Activated naive CD8-positive, alpha-beta T cell (primary cell): Measurements from ENCODE around the gene AFDN.

Experiments
- H3K27ac Mint-ChIP-seq: one replicate; pipeline ENCODE4 v1.8.0; 2021; ENCODE audit warnings: mixed read lengths
- H3K27me3 Mint-ChIP-seq: one replicate; pipeline ENCODE4 v1.8.0; 2021; ENCODE audit warnings: mixed read lengths
- H3K36me3 Mint-ChIP-seq: one replicate; pipeline ENCODE4 v1.8.0; 2021; ENCODE audit warnings: mixed read lengths
- H3K4me1 Mint-ChIP-seq: one replicate; pipeline ENCODE4 v1.8.0; 2021; ENCODE audit warnings: low read depth, mixed read lengths
- H3K4me3 Mint-ChIP-seq: one replicate; pipeline ENCODE4 v1.8.0; 2021; ENCODE audit warnings: mild to moderate bottlenecking, mixed read lengths
- H3K9me3 Mint-ChIP-seq: one replicate; pipeline ENCODE4 v1.8.0; 2021; ENCODE audit warnings: low read depth, mixed read lengths

AFDN gene

DNA sequence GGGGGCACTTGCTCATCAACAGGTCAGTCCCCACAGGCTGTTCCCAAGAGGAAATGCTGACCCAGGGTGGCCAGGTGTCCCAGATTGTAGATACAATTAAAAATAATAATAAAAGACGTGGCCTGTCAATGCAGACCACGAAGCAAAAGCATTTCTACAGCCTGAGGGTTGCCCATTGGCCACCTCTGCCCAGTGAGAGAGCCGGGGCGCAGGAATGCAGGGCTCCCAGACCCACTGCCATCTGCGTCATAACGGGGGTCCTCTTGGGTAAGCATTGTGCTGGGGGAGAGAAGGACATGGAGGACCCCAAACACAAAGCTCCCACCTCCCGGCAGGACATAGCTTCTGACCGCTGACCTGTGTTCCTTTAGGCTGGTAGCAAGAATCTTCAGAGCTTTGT lies 22.9 kb upstream of the AFDN start:
- H3K9me3 Mint-ChIP-seq, result no peaks in the 10 kb centered on the region
- no peak overlapping the region for H3K4me3 Mint-ChIP-seq
- no peak overlapping the region for H3K27ac Mint-ChIP-seq
- H3K27me3 Mint-ChIP-seq, result peaks cover 20% of the 10 kb centered on the region
- H3K4me1 Mint-ChIP-seq, result no peaks in the 10 kb centered on the region
- no peaks in the 10 kb centered on the region for H3K36me3 Mint-ChIP-seq

DNA sequence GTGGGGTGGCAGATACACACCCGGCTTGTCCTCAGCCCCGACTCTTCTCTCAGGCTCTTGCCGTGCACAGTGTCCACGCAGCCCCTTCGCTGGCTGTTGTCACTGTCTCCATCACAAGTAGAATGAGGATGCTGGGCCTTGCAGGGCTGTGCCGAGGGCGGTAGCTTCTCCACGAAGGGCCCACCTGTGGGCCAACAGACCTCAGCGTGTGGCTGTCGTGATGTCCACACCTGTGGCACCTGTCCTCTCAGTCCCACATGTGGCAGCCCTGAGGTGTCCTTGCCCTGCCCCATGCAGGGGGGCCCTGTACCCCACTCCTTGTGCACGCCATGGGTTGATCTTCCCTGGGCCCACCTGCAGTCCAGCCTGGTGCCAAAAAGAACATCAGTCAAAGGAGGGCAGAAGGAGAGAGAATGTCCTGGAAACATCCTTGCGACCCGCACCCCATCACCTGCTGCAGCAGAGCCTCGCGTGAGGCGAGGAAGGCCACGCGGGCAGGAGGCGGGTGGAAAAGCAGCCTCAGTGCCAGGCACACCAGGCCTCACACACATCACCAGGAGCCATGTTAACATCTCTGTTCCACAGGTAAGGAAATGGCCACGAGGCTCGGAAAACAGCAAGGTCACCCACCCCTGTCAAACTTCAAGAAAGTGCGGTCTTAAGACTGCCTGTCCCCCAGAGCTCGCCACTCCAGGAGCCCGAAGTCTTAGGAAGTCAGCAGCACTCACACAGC lies 22.3 kb upstream of the AFDN start:
- Mint-ChIP-seq H3K9me3 (no peaks in the 10 kb centered on the region), H3K36me3 (no peaks in the 10 kb centered on the region), H3K27ac (no peak overlapping the region), H3K4me1 (no peaks in the 10 kb centered on the region), H3K27me3 (peaks cover 23% of the 10 kb centered on the region), H3K4me3 (no peak overlapping the region)

DNA sequence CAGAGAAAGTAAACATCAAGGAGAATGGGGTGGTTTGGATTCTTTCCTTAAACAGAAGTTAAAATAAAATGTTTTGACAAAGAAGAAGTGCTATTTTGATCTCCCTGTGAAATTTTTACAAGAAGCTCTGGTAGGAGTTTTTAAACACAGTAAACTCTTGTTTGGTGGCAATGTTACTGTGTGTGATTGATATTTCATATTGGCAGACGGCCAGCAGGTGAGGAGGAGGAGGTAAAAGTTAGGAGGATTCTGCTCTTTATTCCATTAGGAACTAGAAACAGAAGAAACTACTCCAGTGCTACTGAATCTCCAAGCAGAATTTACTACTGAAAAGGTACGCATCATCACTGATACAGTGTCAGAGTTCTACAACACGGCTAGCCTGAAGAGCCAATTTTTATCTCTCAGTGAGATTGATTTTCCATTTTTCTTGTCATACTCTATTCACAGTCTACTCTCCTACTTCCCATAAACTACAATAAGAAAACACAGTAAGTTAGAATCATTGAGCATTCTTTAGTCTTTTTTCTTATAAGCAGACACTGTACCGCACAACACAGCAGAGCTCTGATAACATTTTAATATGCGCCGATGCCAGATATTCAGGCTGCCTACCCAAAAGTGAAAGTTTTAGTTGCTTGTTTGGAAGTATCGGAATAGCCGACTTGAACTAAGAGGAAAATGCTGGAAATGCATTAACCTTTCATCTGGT lies 21.2 kb upstream of the AFDN start:
- Mint-ChIP-seq H3K9me3 (no peaks in the 10 kb centered on the region), H3K36me3 (no peaks in the 10 kb centered on the region), H3K4me3 (no peak overlapping the region), H3K27me3 (peaks cover 21% of the 10 kb centered on the region), H3K4me1 (no peaks in the 10 kb centered on the region), H3K27ac (no peak overlapping the region)

DNA sequence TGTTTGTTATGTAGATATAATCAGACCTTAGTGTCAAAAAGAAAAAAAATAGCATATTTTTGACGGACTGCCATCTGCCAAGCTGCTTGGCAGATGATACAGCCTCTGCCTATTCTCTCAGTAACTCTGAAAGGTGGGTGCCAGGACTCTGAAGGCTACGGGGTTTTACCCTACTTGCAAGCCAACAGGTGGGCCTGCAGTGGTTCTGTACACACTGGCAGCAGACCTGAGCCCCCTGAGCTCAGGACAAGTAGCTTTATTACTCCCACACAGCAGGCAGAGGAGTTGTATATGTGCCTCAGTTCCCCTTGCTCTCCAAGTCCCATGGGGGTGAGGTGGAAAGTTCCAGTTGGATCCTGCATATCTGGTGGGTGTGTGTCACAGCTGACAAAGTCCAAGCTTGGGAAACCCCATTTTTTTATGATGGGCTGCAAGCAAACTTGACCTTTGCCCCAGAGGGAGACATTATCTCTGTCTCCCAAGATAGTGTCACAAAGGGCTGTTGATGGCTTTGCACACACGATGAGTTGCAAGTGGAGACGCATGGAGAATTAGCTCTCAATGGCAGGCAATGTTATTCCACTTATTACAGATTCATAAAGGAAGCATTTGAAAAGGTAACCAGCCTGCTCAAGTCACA lies 20.5 kb upstream of the AFDN start:
- peaks cover 23% of the 10 kb centered on the region for H3K27me3 Mint-ChIP-seq
- H3K36me3 Mint-ChIP-seq, result no peaks in the 10 kb centered on the region
- no peak overlapping the region for H3K4me3 Mint-ChIP-seq
- H3K9me3 Mint-ChIP-seq, result no peaks in the 10 kb centered on the region
- no peak overlapping the region for H3K27ac Mint-ChIP-seq
- no peaks in the 10 kb centered on the region for H3K4me1 Mint-ChIP-seq

DNA sequence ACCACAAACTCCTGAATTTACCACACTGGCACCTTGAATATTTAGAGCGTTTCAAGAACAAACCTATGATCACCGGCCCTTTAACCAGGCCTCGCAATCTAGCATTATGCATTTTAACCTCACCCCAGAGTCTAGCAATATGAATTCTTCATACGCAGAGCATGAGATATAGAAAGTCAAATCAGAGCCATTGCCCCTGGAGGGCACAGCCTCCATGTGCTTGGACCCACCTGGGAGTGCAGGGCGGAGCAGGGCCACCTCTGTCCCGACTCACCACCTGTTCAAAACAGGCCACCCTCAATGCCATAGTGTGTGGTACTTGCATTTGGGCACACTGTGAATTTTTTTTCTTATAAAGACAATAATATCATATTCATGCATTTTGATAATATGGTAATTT lies 19.5 kb upstream of the AFDN start:
- Mint-ChIP-seq H3K4me3 (no peak overlapping the region), H3K36me3 (no peaks in the 10 kb centered on the region), H3K9me3 (no peaks in the 10 kb centered on the region), H3K27ac (no peak overlapping the region), H3K27me3 (peaks cover 19% of the 10 kb centered on the region), H3K4me1 (no peaks in the 10 kb centered on the region)

DNA sequence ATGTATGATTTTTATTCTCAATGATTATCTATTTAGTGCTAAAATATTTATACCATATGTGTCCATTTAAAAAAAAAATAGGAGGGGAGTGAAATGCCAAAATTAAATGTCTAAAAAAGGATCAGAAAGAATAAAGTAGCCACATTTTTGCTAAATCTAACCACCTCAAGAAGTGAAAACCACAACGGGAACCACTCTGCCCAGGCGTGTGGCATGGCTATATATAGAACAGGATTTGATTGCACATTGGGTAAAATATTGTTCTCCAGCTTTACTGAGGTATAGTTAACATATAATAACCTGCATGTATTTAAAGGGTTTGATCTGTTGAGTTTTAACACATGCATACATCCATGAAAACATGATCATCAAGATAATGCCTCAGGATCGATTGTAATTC lies 19.0 kb upstream of the AFDN start:
- Mint-ChIP-seq H3K9me3 (no peaks in the 10 kb centered on the region), H3K36me3 (no peaks in the 10 kb centered on the region), H3K27me3 (peaks cover 16% of the 10 kb centered on the region), H3K4me3 (no peak overlapping the region), H3K27ac (no peak overlapping the region), H3K4me1 (no peaks in the 10 kb centered on the region)

DNA sequence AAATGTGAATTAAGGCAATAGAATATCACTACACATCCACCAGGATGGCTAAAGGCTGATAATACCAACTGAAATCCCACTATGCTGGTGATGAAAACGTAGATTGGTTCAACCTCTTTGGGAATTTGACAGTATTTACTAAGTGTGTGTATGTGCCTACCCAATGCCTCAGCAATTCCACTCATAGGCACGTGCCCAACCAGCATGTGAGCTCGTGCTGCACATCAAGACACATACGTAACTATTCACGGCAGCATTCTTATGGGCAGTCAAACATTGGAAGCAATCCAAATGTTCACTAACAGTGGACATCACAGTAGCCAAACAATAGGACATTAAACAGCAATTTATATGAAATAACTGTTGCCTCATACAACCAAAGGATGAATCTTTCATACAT lies 15.7 kb upstream of the AFDN start:
- H3K27me3 Mint-ChIP-seq, result peaks cover 12% of the 10 kb centered on the region
- no peaks in the 10 kb centered on the region for H3K9me3 Mint-ChIP-seq
- no peaks in the 10 kb centered on the region for H3K36me3 Mint-ChIP-seq
- no peak overlapping the region for H3K4me3 Mint-ChIP-seq
- H3K4me1 Mint-ChIP-seq, result no peaks in the 10 kb centered on the region
- no peak overlapping the region for H3K27ac Mint-ChIP-seq

DNA sequence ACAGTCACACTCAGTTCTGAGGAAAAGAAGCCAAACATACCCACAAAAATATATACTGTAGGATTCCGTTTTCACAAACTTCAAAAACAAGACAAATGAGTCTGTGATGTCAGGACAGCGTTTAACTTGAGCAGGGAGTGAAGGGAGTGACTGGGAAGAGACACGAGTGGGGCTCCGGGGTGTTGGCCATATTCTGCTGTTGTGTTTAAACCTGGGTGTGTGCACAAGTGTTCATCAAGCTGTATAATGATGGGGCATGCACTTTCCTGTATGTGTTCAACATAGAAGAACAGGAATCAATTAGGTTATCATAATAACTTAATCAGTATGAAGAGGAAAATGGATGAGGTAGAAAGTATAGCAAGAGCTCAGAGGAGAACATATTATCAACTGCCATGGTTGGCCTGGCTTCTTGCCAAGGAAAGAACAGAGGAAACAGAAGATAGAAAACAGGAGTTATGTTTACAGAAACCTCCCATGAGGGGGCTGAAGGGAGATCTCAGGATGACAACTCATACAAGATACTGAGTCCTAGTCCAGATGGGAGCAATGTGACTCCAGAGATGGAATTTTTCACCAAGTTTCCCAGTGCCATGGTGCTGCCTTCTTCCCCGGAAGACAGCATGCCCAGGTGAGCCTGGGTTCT lies 15.1 kb upstream of the AFDN start:
- H3K27ac Mint-ChIP-seq, result no peak overlapping the region
- no peaks in the 10 kb centered on the region for H3K9me3 Mint-ChIP-seq
- no peaks in the 10 kb centered on the region for H3K36me3 Mint-ChIP-seq
- no peaks in the 10 kb centered on the region for H3K4me1 Mint-ChIP-seq
- no peak overlapping the region for H3K4me3 Mint-ChIP-seq
- H3K27me3 Mint-ChIP-seq, result peaks cover 12% of the 10 kb centered on the region

DNA sequence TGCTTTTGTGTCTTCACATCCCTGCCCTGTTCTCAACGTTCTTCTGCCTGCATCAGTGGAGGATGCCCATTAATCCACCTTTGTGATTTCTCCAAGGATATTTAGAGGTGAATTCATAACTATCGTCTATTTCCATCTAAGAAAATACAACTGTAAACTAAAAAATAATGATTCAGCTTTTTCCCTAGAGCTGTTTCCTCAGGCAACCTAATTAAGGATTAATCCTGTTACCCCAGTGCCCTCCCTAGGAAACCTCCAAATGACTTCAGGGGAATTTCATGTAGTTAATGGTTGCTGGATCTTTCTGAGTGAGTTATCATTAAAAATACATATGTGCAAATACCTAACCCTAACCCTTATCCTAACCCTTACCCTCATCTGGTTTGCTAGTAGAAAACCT lies 14.6 kb upstream of the AFDN start:
- Mint-ChIP-seq H3K9me3 (no peaks in the 10 kb centered on the region), H3K4me3 (no peak overlapping the region), H3K27me3 (peaks cover 15% of the 10 kb centered on the region), H3K36me3 (no peaks in the 10 kb centered on the region), H3K4me1 (no peaks in the 10 kb centered on the region), H3K27ac (no peak overlapping the region)

DNA sequence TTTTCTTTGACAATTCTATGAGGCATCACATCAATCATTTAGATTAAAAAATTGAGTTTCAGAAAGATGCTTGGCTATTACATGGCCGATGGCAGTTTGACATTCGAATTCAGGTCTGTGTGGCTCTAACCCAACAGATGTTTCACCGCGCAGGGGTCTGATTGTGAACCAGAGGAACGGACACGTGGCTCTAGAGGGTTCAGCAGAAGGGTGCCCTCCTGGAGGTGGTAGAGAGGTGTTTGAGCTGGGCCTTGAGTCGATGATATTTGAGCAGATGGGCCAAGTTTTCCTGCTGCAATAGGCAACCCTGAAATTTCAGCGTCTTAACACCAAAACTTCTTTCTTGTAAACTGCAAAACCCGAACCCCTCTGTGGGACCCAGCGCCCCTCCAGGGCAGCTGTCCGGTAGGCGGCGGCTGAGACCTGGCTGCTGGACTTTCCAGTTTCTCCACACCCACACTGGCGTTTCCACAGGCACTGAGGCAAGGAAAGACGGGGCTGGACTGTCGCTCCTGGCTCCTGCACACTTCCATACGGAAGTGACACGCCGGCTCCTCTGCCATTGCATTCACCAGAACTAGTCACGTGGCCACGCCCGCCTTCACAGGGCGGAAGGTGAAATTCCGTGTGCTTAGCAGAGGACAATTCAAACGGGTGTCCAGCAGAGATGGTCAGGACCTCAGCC lies 11.3 kb upstream of the AFDN start:
- H3K27me3 Mint-ChIP-seq, result peaks cover 33% of the 10 kb centered on the region
- no peaks in the 10 kb centered on the region for H3K9me3 Mint-ChIP-seq
- no peak overlapping the region for H3K4me3 Mint-ChIP-seq

DNA sequence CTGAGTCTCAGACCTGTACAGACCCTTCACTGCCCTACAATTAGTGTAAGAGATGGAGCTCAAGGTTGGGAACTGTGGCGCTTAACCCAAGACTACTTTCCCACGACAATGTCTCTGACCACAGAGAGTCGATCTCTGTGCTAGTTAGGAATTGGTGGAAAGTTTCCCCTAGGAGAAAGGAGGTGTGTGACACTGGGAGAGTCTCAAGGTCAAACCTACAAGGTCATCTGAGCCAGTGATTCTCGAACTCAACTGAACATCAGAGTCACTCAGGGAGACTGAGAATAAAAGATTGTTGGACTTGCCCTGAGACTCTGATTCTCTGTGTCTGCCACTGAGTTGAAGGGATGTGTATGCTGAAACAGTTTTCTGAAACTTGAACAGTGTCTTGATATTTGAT lies 9.7 kb upstream of the AFDN start:
- Mint-ChIP-seq H3K27me3 (peaks cover 34% of the 10 kb centered on the region), H3K4me3 (no peak overlapping the region)

More for the DNA sequence above, 11.3 kb upstream of the AFDN start:
- Mint-ChIP-seq H3K27ac (no peak overlapping the region), H3K36me3 (no peaks in the 10 kb centered on the region), H3K4me1 (no peaks in the 10 kb centered on the region)

DNA sequence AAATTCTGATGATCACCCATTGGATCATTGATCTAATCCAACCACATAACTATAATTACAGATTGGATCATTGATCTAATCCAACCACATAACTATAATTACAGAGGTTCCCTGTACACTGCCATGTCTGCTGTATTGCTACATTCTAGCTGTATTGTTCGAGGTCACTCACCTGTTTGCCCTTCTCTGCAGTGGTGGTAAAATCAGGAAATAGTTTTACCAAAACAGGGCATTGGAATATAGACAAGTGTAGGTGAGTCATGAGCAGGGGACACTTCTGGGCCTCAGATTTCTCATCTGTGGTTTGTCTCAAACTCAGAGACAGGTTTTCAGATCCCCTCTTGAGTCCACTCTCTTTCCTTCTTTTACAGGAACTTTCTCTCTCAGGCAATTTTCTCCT lies 9.0 kb upstream of the AFDN start:
- Mint-ChIP-seq H3K9me3 (no peaks in the 10 kb centered on the region), H3K27ac (no peak overlapping the region), H3K4me3 (no peak overlapping the region), H3K27me3 (peaks cover 34% of the 10 kb centered on the region), H3K36me3 (no peaks in the 10 kb centered on the region), H3K4me1 (no peaks in the 10 kb centered on the region)

More for the DNA sequence above, 9.7 kb upstream of the AFDN start:
- Mint-ChIP-seq H3K27ac (no peak overlapping the region), H3K4me1 (no peaks in the 10 kb centered on the region), H3K36me3 (no peaks in the 10 kb centered on the region), H3K9me3 (no peaks in the 10 kb centered on the region)

DNA sequence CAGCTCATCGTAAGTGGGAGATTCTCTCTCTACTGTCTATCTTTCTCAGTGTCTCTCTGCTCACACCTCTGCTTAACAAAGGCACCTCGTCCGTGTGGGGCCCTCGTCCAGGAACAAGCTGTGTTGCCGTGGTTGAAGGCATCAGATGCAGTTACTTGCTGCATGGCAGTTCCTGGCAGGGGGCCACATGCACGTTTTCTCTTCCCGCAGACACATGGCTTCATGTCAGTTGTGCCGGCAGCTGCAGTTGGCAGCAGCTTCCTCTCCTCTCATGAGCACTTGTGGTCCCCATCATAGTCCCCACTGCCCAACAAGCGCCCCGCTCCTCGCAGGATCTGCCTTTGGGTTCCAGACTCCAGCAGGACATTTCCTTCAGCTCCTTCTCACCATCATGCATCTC lies 7.1 kb upstream of the AFDN start:
- peaks cover 37% of the 10 kb centered on the region for H3K27me3 Mint-ChIP-seq

DNA sequence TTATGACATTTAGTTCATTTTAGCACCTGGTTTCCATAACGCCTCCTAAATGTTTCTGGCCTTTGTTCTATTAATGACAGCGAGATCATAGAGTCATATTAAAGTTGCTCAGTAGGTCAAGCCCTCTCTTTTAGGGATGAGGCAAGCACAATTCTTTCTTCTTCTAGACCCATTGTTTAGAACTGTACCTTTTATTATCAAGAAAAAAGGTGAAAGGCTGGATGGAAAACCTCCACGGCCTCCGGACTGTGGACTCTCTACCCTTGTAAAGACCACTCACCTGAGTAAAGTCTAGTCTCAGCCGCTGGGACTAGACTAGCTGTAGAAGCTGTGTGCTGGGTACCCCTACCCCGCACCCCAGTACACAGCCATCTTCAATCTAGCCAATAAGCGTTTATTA lies 6.0 kb upstream of the AFDN start:
- H3K27me3 Mint-ChIP-seq, result peaks cover 45% of the 10 kb centered on the region
- no peak overlapping the region for H3K27ac Mint-ChIP-seq
- peaks cover 6% of the 10 kb centered on the region for H3K4me1 Mint-ChIP-seq

More for the DNA sequence above, 7.1 kb upstream of the AFDN start:
- Mint-ChIP-seq H3K9me3 (no peaks in the 10 kb centered on the region), H3K27ac (no peak overlapping the region), H3K36me3 (no peaks in the 10 kb centered on the region), H3K4me3 (no peak overlapping the region), H3K4me1 (peaks cover 1% of the 10 kb centered on the region)

More for the DNA sequence above, 6.0 kb upstream of the AFDN start:
- no peaks in the 10 kb centered on the region for H3K36me3 Mint-ChIP-seq
- H3K9me3 Mint-ChIP-seq, result no peaks in the 10 kb centered on the region
- H3K4me3 Mint-ChIP-seq, result no peak overlapping the region
